ENCODE measurements around the gene ETS1.

ETS1 gene

DNA sequence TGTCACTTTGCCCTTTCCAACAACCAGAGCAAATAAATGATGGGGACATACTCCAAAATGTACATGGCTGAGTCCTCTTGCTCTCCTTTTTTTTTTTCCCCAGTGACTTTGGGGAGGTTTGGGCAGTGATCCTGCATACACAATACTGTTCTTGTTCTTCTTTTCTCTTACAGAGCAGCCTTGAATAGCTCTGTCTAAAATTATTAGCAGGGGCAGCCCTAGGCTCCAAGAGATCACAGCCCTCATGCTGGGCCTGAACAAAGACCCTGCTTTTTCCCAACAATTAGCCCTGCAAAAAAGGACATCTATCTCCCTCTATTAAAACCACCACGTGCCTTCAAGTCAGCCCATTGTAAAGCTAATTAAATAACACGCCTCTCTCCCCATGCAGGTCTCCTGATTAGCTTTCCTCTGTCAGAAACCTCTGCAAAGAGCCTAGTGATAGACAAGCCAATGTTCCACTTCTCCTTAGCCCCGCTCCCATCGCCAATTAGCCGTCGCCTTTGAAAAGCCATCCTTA, 54.7 kb downstream of the ETS1 start:
- no peak for DNase-seq

DNA sequence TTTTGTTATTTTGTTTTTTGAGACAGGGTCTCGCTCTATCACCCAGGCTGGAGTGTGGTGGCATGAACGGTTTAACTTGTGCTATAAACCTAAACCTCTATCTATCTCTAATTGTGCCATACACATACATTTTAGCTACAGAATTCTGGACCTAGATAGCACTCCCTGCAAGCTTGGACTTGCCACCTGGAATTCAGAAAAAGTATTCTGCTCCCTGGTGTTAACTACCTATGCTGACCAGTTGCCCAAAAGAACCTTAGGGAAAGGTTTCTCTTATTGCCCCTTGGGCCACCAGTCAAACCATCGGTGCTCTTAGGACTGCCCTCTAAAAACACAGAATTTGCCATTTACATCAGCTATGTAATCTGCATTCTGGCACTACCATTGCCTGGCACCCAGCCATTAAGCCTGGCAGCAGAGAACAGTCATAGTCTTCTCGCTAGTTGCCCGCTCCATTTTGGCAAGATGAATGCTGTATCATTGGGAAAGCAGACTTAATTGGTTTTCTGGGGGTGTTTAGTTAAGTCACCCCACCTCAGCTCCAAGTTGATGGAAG, 55.3 kb downstream of the ETS1 start:
- no peak for DNase-seq

DNA sequence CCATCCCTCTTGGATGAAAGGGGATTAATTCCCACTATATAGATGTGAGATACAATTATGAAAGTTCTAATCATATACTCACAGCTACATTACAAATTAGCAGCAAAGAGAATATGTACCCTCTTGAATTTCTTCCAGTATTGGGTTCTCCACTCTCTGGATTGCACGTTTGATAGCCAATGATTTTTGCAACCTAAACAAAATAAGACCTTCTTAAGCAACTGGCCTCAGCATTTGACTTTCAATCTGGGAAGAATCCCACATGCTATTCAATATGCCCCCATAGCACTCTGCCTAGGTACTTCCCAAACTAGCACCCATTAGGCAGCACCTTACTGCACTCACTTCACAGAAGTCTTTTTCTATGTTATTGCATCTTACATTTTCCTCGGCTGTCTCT, 55.8 kb downstream of the ETS1 start:
- no peak for DNase-seq

DNA sequence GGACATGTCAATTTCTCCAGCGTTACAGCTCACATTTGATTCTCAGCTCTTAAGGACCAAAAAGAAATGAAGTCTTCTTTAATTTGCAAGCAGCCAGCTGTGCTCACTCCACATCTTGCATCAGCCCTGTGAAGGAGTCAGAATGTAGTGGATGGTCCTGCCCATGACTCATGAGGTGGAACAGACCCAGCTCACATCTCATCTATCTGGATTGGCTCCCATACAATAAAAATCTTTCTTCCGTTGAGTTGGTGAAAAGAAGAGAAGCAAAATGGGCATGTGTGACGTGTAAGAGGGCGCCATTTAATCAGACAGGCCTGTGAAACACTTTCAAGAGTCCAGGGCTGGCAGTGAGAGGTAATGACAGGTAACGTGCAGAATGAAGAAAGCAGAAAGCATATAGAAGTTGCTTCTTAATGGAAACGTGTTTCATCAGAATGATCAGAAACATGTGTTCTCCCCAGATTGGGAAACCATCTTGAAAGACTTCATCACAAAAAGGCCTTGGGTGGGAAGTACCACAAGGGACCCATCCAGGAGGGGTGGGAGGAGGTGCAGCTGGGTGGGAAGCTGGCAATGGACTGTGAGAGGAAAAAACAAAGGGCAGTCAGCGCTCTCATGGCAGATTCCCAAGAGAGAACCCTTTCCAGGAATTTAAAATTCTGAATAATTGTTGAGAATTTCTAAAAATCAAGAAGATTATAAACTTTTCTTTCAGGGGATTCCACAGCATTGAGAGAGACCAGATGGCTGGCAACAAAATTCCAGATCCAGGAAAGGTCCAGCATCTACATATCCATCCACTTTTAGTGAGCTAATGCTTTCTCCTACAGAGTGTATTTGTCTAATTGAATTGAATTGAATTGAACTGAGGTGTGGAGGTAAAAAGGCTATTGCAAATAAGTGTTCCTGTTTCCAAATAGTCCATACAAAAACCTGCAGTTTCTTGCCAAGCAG, 57.0 kb downstream of the ETS1 start:
- no peak for DNase-seq

DNA sequence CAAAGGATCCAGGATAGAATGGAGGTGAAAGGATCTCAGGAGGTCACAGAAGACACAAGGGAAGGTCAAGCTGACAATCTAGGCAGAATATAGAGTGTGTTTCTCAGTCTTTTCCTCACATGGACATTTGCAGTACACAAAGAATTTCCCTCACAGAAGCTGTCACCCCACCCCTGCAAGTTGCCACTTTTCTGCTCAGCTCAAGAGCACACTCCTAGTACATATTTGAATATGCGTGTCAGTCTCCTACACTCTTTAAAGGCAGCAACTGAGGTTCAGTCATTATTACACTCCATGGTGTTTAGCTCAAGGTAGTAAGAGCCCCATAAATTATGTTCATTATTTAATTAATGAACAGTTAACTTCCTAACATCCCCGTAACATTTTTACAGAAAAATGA, 59.1 kb downstream of the ETS1 start:
- no peak for DNase-seq

DNA sequence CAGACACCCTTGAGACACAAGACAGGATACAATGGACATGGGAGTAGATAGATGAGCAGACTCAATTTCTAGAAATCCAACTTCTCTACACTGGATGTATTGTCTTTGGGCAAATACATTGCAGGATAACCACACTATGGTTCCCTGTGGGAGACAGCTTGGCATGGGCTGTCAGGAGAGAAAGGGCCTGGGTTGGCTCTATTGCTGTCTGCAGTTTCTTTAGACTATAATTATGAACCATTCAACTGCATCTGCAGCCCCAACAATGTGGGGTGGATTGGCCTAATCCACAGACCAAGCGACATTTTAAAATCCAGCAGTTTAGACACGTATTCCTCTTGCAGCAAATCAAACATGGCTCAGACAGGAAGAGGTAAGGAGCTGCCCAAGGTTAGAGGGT, 60.3 kb downstream of the ETS1 start:
- no peak for DNase-seq

DNA sequence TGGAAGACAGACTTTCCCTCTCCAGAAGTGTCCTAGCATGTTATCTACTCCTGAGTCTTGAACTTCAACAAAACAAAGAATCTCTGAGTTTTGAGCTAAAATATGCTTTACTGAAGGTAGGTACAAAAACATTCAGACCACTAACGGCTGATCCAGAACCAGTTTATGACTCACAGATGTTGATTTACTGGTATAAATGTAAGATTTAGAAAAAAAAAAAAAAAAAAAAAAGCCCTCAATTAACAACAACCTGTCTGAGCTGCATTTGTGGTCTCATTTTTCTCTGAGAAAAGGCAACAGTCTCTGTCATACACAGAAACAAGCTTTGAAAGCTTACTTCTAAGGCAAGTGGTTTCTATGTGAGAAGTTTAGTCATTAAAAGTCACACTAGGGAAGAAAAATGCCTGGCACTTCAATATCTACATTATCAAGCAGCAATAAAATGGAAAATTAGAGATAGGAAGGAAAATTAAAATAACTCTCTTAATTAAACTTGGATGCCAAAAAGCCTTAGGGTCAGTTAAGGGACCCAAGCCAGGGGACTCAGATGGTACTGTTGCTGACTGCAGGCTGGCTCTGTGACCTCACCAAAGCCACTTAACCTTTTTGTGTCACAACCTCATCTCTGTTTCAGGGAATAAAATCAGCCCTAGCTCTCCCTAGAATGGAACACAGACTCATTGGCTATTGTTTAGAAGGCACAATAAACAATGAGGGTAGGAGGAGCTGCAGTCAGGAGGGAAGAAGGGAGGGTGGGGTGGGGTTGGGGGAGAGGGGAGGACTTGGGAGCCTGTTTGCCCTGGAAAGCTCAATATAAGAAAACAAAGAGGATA, 61.7 kb downstream of the ETS1 start:
- no peak for DNase-seq

DNA sequence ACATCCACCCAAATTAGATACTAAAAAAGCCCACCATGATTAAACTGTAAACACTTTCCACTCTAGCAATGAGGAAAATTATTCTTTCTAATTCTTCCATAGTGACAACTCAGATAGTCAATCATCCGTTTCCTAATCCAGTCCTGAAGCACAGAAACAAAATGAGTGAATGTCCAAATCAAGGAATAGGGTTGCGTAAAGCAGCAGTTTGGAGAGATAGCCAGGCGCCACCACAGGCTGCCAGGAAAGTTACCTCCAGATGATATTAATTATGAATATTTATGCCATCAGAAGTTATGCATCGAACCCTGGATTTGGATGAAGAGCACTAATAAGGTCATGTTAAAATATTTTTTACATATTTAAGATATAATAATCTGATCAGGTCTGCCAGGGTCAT, 63.2 kb downstream of the ETS1 start:
- no peak for DNase-seq

DNA sequence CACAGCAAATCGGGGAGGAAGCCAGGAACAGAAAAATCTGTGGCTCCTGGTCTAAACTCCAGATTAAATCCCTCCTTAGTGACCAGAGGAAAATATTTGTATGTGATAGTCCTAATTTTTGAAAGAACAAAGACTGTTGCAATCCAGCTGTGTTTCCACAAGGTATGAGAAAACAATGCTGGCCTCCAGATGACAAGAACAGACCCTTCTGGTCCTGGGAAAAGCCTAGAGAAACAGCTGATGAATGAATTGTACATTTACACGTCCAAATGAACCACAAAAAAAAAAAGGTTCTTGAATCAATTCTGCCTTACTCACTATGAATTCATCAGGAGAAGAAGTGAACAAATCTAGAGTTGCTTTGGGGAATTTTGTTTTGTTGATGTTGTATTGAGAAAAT, 63.7 kb downstream of the ETS1 start:
- no peak for DNase-seq

DNA sequence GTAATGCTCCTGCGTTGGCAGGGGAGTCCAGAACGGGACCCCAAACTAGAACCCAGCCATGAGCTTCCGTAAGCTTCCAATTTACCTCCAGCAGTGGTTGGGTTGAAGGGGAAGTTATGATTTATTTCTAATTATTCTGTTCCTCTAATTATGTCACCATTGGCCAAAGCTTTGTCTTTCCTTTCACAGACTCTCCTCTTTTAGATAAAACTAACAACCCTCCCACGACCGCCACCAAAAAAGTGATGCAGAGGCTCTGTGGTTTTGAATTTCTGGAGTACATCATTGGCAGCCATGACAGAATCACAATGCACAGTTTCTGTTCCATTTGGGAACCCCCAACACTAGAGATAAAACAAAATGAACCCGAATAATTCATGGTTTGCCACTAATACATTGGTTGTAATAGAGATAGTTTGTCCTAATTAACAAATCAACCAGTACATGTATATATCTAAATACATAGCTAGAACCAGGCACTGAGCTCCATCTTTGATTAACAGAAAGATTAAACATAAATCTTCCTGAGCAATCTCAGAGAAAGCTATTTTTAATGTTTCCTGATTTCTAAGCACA, 64.3 kb downstream of the ETS1 start:
- DNase-seq: peak; percentile 64 to 73

DNA sequence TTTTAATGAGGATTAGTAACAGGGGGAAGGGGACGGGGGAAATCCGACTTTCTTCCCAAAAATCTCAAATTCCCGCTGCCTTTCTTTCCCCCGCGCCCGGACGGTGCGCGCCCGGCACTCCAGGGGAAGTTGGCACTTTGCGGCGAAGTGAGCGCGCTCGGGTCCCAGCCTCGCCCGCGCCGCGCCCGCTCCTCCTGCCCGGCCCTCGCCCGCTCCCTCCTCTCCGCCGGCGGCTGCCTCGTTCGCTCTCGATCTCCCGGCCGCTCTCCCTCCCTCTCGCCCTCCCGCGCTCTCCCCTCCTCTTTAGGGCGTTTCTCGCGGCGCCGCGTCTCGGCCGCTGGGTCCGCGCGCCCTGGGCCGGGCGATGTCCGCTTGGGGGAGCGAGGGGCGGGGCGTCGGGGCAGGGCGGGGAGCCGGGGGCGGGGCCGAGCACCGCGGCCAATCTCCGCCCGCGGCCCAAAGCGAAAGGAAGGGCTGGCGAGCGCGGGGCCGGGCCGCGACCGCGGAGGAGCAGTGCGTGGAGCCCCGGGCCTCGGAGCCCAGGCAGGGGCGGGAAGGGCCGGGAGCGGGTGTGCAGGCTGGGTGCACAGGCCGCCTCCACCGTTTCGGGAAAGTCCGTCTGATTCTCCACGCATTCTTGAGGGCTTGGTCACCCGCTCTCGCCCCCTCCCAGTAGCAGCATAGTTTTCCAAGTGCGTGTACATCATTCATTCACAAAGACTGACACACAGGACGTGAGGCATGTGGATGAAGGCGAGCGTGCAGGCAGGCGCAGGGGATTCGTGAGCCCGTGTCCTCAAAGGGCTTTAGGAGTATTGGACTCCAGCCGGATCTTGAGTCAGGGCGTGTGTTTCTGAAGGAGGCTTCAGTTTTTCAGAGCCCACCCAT, 65.1 kb downstream of the ETS1 start:
- DNase-seq: peak; percentile 75 to 78

DNA sequence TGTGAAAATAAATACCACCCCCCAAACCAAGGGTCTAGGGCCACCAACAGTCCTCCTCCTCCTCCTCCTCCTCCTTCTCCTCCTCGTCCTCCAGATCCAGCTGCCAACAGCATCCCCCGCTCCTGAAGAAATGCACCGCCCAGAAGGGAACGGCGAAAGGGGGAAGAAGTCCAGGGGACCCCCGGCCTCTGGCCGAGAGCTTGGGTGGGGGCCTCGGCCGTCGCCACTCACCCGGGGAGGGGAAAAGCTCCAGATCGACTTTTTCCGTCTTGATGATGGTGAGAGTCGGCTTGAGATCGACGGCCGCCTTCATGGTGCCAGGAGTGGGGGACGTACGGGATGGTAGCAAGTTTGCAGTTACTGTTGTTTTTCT, 65.7 kb downstream of the ETS1 start:
- DNase-seq: no peak

DNA sequence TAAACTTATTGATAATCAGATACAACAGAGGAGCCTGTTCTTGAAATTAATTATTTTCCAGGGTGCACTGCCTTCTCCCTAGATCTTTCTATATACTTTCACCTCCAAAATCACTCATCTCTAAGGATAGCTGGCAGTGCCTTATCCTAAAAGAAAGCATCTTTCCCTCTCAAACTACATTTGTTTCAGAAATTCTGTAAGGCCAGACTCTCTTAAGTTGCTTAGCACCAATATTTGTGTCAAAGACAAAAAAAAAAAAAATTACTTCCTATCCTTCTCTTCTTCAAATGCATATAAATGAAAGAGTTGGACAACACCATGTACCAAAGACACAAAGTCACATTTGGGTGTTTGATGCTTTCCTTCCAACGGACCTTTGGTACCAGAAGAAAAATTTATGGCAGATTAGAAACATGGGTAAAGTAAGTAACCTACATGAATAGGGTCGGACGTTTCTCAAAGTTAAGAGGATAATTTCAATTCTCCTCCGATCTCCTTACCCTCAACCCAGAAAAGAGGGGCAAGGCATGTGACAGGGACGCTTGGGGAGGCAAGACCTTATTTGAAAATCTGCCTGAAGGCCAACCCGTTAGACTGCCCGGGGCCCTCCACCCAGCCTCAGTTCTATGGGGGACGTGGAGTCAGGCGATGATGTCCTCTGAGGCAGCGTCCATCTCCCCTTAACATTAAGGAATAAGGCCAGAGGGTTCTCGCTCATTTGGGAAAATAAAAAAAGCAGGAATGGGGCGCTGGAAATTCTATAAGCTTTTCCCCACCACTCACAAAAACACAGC, 66.3 kb downstream of the ETS1 start:
- DNase-seq: no peak

DNA sequence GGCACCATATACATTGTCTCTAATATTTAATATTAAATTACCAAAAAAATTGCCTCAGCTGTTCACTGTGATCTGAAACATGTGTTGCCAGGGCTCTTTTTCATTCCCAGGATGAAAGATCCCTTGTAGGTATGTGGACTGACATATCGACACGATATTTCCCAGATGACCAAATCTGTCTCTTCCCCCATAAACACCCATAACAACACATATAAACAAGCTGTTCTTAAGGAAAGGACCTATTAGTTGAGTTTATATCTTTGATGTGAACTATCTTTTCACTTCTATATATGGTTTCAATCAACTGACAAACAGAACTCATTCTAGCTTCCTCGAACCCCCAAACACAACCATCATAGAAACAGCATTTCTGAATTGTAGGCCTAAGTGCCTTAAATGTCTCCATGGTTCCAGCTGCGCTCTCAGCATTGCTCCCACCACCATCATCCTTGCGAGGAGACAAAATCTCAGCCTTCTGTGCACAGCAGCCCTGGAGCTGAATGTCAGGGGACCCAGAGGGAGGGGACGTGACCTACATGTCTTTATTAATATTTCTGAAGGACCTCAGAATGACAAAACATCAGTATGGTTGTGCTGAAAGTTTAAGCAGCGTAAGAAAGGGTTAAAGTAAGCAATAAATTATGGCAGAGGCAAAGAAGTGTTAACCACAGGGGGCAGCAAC, 67.0 kb downstream of the ETS1 start:
- no peak for DNase-seq

DNA sequence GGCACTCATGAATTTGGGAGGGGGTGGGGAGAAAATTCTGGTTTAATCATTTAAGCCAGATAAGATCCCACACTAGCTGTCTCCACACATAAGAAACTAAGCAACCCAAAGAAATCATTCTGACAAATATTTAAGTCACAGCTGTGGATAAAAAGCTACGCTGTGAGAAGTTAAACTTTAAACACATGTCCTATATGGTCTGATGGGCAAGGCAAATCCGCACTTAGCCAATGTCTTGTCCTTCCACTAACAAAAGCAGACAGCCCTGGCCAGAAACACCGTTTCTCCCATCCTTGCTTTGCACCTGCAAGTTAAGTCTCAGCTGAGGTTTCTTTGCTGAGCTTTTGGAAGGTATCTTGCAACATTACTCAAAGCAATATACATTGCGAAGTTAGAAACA, 68.0 kb downstream of the ETS1 start:
- DNase-seq: no peak

DNA sequence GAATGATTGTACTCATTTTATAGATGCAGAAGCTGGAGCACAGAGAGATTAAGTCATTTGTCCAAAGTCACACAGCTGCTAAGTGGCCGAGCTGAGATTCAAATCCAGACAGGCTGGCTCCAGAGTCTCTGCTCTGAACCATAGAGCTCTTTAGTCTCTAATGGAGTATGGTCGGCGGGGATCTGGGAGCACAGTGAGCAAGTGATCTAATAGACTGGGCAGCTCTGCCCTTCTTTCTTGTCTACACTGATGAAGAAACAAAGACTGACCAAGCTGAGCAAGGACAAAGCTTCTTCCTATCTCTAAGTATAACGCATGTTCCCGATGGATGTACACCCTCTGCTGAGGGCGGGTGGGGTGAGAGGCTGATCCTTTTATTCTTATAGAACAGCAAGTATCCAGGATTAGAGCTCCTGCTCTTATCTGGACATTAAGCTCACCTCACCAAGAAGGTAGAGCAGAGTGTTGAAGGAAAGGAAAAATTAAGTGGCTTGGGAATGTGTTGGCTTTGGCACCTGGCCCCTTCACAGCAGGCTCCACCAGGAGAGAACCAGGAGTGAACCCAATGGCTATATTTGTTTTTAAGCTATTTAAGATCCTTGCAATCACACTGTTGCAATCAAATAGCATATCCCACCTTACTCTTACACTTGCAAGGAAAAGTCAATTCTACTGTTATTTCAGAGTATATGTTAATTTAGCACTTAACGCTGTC, 68.7 kb downstream of the ETS1 start:
- no peak for DNase-seq

DNA sequence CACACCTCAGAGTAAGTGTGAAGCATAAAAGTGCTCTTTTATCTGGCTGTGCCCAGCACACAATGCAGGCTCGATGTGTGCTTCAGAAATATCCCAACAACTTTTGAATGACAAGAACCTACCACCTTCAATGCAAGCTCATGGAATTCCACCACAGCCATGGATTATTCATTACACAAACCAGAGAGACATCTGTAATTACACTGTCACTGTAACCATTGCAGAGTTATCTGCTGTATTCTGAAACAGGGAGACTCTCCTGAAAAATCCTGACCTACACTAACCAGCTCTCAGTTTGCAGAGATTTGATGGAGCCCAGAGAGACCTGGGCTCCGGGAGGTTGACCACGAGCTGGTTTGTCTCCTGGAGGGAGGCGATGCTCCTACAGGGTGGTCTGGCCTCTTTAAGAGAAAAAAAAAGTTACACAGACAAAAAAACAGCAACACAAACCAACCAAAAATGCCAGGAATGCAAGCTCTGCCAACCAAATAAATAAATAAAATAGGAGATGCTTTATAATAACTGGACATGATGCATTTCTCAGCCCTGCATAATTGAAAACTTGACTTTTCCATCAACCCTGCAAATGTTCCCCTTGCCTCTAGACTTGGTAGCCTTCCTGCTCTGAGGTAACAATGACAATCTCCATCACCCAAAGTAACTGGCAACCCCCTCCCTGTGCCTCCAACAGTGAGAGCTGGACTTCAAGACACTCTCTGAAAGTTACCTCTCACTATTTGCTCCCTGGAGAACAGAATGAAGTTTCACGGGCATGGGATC, 69.7 kb downstream of the ETS1 start:
- DNase-seq: no peak

DNA sequence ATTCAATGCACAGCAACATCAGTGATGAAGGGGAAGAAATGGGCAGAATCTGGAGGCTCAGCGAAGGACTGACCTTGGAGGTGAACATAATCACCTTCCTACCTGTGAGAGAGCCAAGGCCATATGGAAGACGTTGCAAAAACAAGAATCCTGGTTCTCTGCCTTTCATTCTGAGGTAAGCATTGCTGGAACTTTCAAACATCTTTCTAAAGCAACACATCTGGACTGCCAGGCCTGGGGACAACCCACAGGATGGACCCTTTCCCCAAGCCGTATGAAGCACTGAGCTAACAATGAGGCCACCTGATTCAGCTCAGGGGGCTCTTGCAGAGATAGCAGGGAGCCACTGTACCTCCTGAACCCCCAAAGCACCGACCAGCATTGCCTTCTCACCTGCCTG, 70.5 kb downstream of the ETS1 start:
- DNase-seq: no peak
